Choroid plexus epithelial cell (primary cell): ENCODE results near the gene RASAL1.

Experiments used
- DNase-seq: peaks from one replicate; pipeline ENCODE4 v3.0.0-alpha.2; 2010; ENCODE audit warnings: low read depth
- H3K4me3 ChIP-seq: 2 replicates; pipeline ENCODE4 v1.5.1; 2011; ENCODE audit warnings: low read depth, mild to moderate bottlenecking, control low read depth, low read length, moderate library complexity
- TF ChIP-seq, protein P1 (sequence below): conservative IDR thresholded peaks from 2 replicates; pipeline ENCODE4 v1.5.1; 2011; ENCODE audit warnings: low read depth, mild to moderate bottlenecking, control low read depth, inconsistent platforms, low read length, moderate library complexity

Gene RASAL1

DNA sequence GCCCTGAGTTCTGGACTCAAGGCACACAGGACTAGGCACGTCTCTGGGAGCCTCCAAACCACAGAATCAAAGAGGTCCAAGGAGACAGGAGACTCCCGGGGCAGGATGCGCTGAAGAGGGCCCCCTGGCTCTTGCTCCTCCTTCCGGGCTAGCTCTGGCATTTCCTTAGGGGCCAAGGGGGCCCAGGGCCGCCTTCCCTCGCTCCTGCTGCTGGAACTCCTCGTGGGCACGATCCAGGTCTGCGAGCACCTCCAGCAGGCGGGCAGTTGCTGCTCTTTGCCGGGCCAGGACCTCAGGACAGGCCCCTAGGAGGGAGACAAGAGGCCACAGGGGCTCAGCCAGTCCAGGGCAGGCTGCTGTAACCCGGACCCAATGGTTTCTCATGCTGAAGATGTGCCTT lies 35.8 kb downstream of the RASAL1 start:
- H3K4me3 ChIP-seq, result no peak overlapping the region
- TF ChIP-seq, protein P1, sequence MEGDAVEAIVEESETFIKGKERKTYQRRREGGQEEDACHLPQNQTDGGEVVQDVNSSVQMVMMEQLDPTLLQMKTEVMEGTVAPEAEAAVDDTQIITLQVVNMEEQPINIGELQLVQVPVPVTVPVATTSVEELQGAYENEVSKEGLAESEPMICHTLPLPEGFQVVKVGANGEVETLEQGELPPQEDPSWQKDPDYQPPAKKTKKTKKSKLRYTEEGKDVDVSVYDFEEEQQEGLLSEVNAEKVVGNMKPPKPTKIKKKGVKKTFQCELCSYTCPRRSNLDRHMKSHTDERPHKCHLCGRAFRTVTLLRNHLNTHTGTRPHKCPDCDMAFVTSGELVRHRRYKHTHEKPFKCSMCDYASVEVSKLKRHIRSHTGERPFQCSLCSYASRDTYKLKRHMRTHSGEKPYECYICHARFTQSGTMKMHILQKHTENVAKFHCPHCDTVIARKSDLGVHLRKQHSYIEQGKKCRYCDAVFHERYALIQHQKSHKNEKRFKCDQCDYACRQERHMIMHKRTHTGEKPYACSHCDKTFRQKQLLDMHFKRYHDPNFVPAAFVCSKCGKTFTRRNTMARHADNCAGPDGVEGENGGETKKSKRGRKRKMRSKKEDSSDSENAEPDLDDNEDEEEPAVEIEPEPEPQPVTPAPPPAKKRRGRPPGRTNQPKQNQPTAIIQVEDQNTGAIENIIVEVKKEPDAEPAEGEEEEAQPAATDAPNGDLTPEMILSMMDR, result no peak
- no peak for DNase-seq

DNA sequence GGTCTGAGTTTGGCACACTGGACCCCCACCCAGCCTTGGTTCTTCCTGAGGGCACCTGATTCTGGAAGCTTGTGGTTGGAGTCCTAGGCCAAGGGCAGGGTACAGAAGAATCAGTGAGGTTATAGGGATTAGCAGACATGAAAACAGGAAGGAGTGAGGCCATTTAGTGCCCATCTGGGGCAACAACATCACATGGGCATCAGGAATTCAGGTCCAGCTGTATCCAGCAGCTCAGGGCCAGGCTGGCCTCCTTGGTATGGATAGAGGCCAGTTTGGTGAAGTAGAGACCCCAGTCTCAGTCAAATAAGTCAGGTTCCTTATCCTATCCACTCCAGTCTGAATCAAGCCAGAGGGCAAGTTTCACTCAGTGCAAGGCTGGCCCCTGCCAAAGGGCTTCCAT lies 36.2 kb downstream of the RASAL1 start:
- no peak overlapping the region for H3K4me3 ChIP-seq
- DNase-seq, result no peak
- TF ChIP-seq, protein P1, result no peak

DNA sequence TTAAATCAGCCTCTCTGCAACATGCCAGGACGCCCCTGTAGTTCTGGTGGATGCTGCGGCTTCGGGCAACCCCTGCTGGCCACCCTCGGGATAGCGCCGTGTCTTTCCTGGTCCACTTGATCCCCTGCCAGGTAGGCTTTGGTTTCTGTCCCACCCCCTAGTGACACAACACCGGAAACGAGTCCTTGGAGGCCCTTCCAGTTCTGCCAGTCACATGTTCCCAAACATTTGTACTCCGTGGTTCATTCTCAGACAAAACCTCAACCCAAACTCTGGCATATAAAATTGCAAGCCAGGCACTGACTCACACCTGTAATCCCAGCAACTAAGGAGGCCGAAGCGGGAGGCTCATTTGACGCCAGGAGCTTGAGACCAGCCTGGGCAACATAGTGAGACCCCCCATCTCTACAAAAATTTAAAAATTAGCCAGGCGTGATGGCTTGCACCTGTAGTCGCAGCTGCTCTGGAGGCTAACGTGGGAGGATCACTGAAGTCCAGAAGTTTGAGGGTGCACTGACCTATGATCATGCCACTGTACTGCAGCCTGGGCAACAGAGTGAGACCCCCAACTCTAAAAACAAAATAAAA lies 37.0 kb downstream of the RASAL1 start:
- peak; percentile 84 for DNase-seq
- TF ChIP-seq, protein P1, result peak; percentile 90
- H3K4me3 ChIP-seq, result no peak overlapping the region

DNA sequence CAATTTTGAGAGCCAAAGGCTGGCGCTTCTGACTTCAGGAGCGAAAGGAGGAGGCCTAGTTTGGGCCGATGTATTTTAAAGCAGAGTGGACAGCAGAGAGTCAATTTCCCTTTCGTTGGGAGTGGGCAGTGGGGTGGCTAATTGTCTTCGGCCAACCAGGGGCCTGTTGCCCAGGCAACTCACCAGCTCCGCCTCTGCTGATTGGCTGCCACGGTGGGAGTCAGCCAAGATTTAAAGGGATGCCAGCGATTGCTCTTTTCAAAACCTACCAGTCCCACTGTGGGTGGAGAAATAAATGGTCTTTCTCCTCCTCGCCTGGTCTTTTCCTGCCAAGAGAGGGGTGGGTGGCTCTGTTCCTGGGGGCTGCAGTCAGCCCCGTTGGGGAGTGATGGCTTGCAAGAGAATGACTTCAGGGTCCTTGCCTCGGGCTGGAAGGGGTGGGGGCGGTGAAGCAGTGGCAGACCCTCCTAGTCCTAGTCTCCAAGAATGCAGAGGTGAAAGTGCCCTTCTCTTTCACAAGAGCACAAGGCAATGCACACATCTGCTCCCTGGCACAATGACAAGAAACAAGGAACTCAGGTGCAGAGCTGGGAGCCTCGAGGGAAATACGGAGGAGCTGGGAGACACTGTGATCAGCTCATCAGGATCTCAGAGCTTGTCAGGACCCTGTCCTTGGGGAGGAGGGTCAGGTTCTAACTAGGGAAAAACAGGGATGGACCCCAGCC lies 37.7 kb downstream of the RASAL1 start:
- DNase-seq, result peak; percentile 23
- TF ChIP-seq, protein P1, result no peak
- H3K4me3 ChIP-seq, result no peak overlapping the region

DNA sequence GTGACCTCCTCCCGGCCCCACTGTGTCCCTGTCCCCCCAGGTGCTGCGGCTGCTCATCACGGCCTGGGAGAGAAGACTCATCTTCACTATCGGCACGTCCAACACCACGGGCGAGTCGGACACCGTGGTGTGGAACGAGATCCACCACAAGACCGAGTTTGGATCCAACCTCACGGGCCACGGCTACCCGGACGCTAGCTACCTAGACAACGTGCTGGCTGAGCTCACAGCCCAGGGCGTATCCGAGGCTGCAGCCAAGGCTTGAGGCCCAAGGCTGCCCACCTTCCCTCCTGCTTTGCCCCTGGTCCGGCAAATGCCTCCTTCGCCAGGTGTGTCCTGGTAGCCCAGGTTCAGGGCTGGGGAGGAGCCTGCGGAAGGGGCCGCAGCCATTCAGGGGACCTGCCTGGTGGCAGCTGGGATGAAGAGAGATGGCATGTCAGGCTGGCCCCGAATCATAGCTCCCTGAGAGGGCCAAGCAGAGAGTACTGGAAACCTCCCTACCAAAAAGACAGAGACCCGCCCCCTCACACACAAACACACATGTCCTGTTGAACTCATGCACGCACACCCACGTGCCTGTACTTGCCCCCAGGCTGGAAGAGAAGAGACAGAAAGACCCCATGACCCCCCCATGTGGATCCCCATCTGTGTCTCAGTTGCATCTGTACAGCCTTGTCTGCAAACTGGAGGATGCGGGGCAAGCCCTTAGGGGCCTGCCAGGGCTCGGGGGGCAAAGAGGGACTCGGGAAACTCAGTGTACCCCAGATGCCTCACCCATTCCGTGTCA lies 38.7 kb downstream of the RASAL1 start:
- no peak overlapping the region for H3K4me3 ChIP-seq
- no peak for DNase-seq
- TF ChIP-seq, protein P1, result no peak

DNA sequence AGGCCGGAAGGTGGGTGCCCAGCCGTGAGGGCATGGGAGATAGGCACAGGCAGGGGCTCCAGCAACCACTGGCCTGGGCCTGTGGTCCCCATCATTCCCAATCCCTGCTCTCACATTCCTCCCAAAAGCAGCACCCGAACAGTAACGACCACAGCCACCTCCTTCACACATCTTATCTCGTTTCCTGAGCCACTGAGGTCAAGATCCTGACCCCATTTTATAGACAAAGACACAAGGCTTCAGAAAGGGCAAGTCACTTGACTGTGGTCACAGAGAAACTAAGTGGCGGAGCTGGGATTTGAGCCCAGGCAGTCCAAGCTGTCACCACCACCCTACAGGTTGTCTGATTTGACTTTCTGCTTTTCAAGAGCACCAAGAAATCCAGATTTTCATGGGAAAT lies 40.2 kb downstream of the RASAL1 start:
- no peak overlapping the region for H3K4me3 ChIP-seq
- no peak for DNase-seq
- TF ChIP-seq, protein P1, result no peak
